Stomach (tissue), 4 donors: ENCODE data around the gene CPVL.
A peak's percentile ranks its signal among the peaks of the same experiment; 100 is the strongest.

Experiments
- CTCF ChIP-seq, 7 experiments: fragments of 450-650 bp in 4 of 7; fragments of 200-600 bp in 3 of 7; sonication (generic) in 3 of 7; IDR thresholded peaks; one replicate each; pipeline ENCODE4 v1.5.1; 2016 to 2019; ENCODE audit warnings: antibody characterized with exemption in 7 of 7, control low read depth in 2 of 7, mild to moderate bottlenecking in 1 of 7
- EP300 ChIP-seq: sonication (generic); formaldehyde crosslinking; IDR thresholded peaks from one replicate; pipeline ENCODE4 v1.6.1; 2017; ENCODE audit warnings: antibody characterized with exemption
- POLR2A ChIP-seq, 4 donors: fragments of 450-650 bp; IDR thresholded peaks; one replicate each; pipeline ENCODE4 v1.6.1; 2016; ENCODE audit warnings: antibody characterized with exemption in 4 of 4, control low read depth in 2 of 4, mild to moderate bottlenecking in 1 of 4, moderate library complexity in 1 of 4
- POLR2AphosphoS5 ChIP-seq, 3 donors: sonication (generic); formaldehyde crosslinking; IDR thresholded peaks; one replicate each; pipeline ENCODE4 v1.6.1; 2016; ENCODE audit warnings: antibody characterized with exemption in 3 of 3

GRCh38 chr7:29194594-29195427, 48.5 kb upstream of the CPVL start, which contains the start of gene CHN2:
- TF ChIP-seq CTCF (IDR thresholded peaks at IDR 0.05) (peak in 1 of 7 experiments; percentile 3), POLR2AphosphoS5 (IDR thresholded peaks at IDR 0.05) (peak in 2 of 3 donors; percentile 45 to 57), POLR2A (IDR thresholded peaks at IDR 0.05) (no peak), EP300 (no peak)
